ENCODE measurements around the gene TMPRSS15. TPM values are rescaled to one million over a fixed set of nuclear protein-coding genes. Genes with fewer than 3 reads are reported as not detected.

Gene TMPRSS15
- total RNA-seq, 4 donors from 2014 or later: not detected

- no peak for DNase-seq (ENCODE audit: low spot score in 2 of 2)
- no peak for TF ChIP-seq POLR2A (IDR thresholded peaks at IDR 0.05)
- TF ChIP-seq, protein P1, sequence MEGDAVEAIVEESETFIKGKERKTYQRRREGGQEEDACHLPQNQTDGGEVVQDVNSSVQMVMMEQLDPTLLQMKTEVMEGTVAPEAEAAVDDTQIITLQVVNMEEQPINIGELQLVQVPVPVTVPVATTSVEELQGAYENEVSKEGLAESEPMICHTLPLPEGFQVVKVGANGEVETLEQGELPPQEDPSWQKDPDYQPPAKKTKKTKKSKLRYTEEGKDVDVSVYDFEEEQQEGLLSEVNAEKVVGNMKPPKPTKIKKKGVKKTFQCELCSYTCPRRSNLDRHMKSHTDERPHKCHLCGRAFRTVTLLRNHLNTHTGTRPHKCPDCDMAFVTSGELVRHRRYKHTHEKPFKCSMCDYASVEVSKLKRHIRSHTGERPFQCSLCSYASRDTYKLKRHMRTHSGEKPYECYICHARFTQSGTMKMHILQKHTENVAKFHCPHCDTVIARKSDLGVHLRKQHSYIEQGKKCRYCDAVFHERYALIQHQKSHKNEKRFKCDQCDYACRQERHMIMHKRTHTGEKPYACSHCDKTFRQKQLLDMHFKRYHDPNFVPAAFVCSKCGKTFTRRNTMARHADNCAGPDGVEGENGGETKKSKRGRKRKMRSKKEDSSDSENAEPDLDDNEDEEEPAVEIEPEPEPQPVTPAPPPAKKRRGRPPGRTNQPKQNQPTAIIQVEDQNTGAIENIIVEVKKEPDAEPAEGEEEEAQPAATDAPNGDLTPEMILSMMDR (IDR thresholded peaks at IDR 0.05): no peak
- intact Hi-C loops (cut with DNase I; ENCODE audit: low total_unique reads): no loop called here
- H3K4me3 ChIP-seq (ENCODE audit: low read depth, poor library complexity, severe bottlenecking): no peak within 1 kb of the TSS
- 0 to 6% methylated on average over 32 to 34 of the region's 72 CpGs for WGBS, 2 donors
These were observed 158.7 kb downstream of the TMPRSS15 start, which contains the start of gene CHODL for GRCh38 chr21:18244671-18245463. CHODL (plus strand) TSS chr21:18244833; CDS start chr21:18245224, 391 bp downstream.

DNA sequence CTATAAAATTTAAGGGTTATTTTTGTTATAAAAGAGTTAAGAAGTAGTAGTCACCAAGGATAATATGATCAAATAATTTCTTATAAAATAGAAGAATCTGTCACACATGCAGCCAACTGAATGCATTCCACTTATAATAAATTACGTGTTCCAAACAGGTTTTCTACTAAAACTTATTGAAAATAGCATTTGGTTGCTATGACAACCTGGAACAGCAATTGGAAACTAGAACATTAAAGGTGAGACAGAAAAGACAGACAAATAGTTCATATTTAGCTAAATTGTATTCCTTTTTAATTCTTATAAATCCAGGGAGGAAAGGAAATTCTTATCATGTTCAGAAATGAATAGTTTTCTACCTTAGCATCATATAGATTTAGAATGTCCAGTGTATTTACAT, 168.0 kb downstream of the TMPRSS15 start:
- intact Hi-C loops (cut with DNase I; ENCODE audit: low total_unique reads): no loop called here
- DNase-seq (ENCODE audit: low spot score in 2 of 2): no peak
- no peak overlapping the region for H3K4me3 ChIP-seq (ENCODE audit: low read depth, poor library complexity, severe bottlenecking)
- WGBS, 2 donors: 68 to 74% methylated on average over 1 of the region's 1 CpG
- TF ChIP-seq POLR2A (IDR thresholded peaks at IDR 0.05): no peak
- TF ChIP-seq, protein P1 (IDR thresholded peaks at IDR 0.05): no peak

- no peak overlapping the region for H3K4me3 ChIP-seq (ENCODE audit: low read depth, poor library complexity, severe bottlenecking)
- 50 to 66% methylated on average over 5 of the region's 5 CpGs for WGBS, 2 donors
- DNase-seq (ENCODE audit: low spot score in 2 of 2): no peak
- intact Hi-C loops (cut with DNase I; ENCODE audit: low total_unique reads): no loop called here
- no peak for TF ChIP-seq POLR2A (IDR thresholded peaks at IDR 0.05)
- TF ChIP-seq, protein P1 (IDR thresholded peaks at IDR 0.05): no peak
These were observed 175.4 kb downstream of the TMPRSS15 start for GRCh38 chr21:18228060-18228739.

DNA sequence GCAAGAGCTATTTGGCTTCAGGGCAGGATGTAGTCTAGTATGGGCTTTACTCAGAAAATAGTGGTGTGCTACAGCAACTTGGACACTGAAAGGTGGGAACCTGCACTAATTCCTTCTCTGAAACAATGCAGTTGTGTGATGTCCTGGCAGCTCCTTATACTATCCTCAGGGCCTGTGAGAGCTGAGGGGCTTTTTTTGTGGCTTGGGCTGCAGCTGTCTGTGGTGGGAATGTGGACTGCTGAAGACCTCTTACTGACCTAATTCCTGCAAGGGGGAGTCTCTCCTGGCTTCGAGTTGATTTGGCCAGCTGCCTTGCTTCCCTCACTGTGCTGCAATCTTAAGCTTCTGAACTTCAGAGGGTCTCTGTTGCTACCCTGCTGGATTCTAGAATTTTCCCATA, 181.2 kb downstream of the TMPRSS15 start:
- TF ChIP-seq POLR2A (IDR thresholded peaks at IDR 0.05): no peak
- TF ChIP-seq, protein P1 (IDR thresholded peaks at IDR 0.05): no peak
- no peak for DNase-seq (ENCODE audit: low spot score in 2 of 2)
- intact Hi-C loops (cut with DNase I; ENCODE audit: low total_unique reads): no loop called here
- H3K4me3 ChIP-seq (ENCODE audit: low read depth, poor library complexity, severe bottlenecking): no peak overlapping the region
- 72 to 75% methylated on average over 1 of the region's 1 CpG for WGBS, 2 donors

DNA sequence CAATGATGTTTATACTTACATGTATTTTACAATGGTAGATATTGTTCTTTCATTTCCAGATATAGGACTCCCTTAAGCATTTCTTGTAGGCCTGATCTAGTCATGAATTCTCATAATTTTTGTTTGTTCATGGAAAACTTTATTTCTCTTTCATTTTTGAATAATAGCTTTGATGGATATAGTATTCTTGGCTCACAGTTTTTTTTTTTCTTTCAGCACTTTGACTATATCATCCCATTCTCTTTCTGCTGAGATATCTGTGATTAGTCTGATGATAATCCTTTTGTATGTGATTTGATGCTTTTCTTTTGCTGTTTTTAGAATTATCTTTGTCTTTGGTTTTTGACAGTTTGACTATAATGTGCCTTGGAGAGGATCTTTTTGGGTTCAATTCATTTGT, 183.1 kb downstream of the TMPRSS15 start:
- intact Hi-C loops (cut with DNase I; ENCODE audit: low total_unique reads): no loop called here
- H3K4me3 ChIP-seq (ENCODE audit: low read depth, poor library complexity, severe bottlenecking): no peak overlapping the region
- no peak for DNase-seq (ENCODE audit: low spot score in 2 of 2)
- TF ChIP-seq, protein P1 (IDR thresholded peaks at IDR 0.05): no peak
- no peak for TF ChIP-seq POLR2A (IDR thresholded peaks at IDR 0.05)

Other genes starting within 250 kb of the TMPRSS15 start
- 1 to 10 TPM in 3 of 4 donors, under 1 TPM in 1; 0.97 to 2.6 (median 1.4) TPM for gene CHODL, start 159.0 kb downstream of the TMPRSS15 start, total RNA-seq